Keratinocyte (primary cell): Measurements from ENCODE around the gene FRMD3.
A peak's percentile ranks its signal among the peaks of the same experiment; 100 is the strongest.

Experiments used
- EZH2 ChIP-seq: IDR thresholded peaks from one replicate; pipeline ENCODE4 v1.6.1; 2012; ENCODE audit warnings: inconsistent platforms, mild to moderate bottlenecking, low read length, moderate library complexity
- TF ChIP-seq, protein P1 (sequence below), 3 experiments: IDR thresholded peaks in 1 of 3; conservative IDR thresholded peaks in 1 of 3; optimal IDR thresholded peaks in 1 of 3; 2 replicates in 2 of 3; 3 replicates in 1 of 3; pipeline versions ENCODE3 to v1.5.1; 2011; ENCODE audit warnings: low read length in 3 of 3, mild to moderate bottlenecking in 3 of 3, moderate library complexity in 2 of 3, control low read depth in 1 of 3, inconsistent platforms in 1 of 3; ENCODE audit not compliant: insufficient read depth in 2 of 3; ENCODE audit errors: extremely low read depth in 1 of 3

DNA sequence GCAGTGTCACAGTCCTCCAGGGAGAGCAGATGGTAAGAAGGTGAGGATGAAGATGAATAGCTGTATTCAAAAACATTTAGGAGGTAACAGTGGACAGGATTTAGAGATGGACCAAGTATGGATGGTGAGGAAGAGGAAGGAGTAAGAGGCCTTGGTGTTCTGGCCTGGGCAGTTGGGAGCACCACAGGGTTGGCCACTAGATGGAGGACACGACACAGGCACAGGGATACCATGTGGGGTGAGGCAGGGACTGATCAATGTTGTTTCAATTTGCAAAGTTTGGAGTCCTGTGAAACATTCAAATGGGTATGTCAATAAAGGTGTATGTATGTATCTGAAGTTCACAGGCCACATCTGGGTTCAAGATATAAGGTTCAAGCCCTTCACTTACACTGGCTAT is 334.2 kb downstream of the FRMD3 start:
- TF ChIP-seq, protein P1, sequence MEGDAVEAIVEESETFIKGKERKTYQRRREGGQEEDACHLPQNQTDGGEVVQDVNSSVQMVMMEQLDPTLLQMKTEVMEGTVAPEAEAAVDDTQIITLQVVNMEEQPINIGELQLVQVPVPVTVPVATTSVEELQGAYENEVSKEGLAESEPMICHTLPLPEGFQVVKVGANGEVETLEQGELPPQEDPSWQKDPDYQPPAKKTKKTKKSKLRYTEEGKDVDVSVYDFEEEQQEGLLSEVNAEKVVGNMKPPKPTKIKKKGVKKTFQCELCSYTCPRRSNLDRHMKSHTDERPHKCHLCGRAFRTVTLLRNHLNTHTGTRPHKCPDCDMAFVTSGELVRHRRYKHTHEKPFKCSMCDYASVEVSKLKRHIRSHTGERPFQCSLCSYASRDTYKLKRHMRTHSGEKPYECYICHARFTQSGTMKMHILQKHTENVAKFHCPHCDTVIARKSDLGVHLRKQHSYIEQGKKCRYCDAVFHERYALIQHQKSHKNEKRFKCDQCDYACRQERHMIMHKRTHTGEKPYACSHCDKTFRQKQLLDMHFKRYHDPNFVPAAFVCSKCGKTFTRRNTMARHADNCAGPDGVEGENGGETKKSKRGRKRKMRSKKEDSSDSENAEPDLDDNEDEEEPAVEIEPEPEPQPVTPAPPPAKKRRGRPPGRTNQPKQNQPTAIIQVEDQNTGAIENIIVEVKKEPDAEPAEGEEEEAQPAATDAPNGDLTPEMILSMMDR (optimal IDR thresholded peaks at IDR 0.05 in 1 of 3, IDR thresholded peaks at IDR 0.05 in 1 of 3, conservative IDR thresholded peaks at IDR 0.05 in 1 of 3; ENCODE audit: extremely low read depth in 1 of 3, insufficient read depth in 2 of 3, low read length in 3 of 3), result peak in 2 of 3 experiments; percentile 9 to 17
- no peak for TF ChIP-seq EZH2
